Peyer's patch (tissue), 4 donors: ENCODE measurements around the gene HSPG2. TPM values are rescaled to one million over a fixed set of nuclear protein-coding genes. Genes with fewer than 3 reads are reported as not detected.
A peak's percentile ranks its signal among the peaks of the same experiment; 100 is the strongest.

Experiments
- DNase-seq, 3 donors: peaks; one replicate each; pipeline ENCODE4 v3.0.0-alpha.2; 2017 to 2019
- H3K27ac ChIP-seq, 4 donors: fragments of 200-600 bp; sonication (generic); one replicate each; pipeline ENCODE4 v1.5.1; 2016 to 2019
- H3K27me3 ChIP-seq, 2 donors: fragments of 200-600 bp; sonication (generic); one replicate each; pipeline ENCODE4 v1.5.1; 2019
- H3K36me3 ChIP-seq, 3 donors: fragments of 200-600 bp; sonication (generic); one replicate each; pipeline ENCODE4 v1.5.1; 2016 to 2019
- H3K4me1 ChIP-seq, 4 donors: fragments of 200-600 bp; sonication (generic); one replicate each; pipeline ENCODE4 v1.5.1; 2016 to 2019
- H3K4me3 ChIP-seq, 4 donors: fragments of 200-600 bp; sonication (generic); 1 replicate in 3 of 4; 2 replicates in 1 of 4; pipeline ENCODE4 v1.5.1; 2016 to 2019; ENCODE audit warnings: mild to moderate bottlenecking in 1 of 4
- H3K9me3 ChIP-seq, 4 donors: fragments of 200-600 bp; sonication (generic); one replicate each; pipeline ENCODE4 v1.5.1; 2016 to 2019; ENCODE audit warnings: mild to moderate bottlenecking in 1 of 4
- POLR2A ChIP-seq, 2 donors: fragments of 450-650 bp; IDR thresholded peaks; one replicate each; pipeline ENCODE4 v1.5.1; 2017; ENCODE audit warnings: antibody characterized with exemption in 2 of 2, mild to moderate bottlenecking in 2 of 2, moderate library complexity in 2 of 2
- total RNA-seq, 4 donors: library from RNA; depleted of rRNA; stranded (reverse); fragments of >200 nt; gene quantifications; one replicate each; pipeline ENCODE4 v1.1.0, GENCODE V29; 2016
- TF ChIP-seq, protein P1 (sequence below), 6 experiments: fragments of 450-650 bp in 4 of 6; fragments of 200-600 bp in 2 of 6; sonication (generic) in 1 of 6; IDR thresholded peaks; one replicate each; pipeline ENCODE4 v1.5.1; 2017 to 2019; ENCODE audit warnings: antibody characterized with exemption in 6 of 6, mild to moderate bottlenecking in 3 of 6, moderate library complexity in 1 of 6

Gene HSPG2
- total RNA-seq, 4 donors from 2014 or later = 68.7 to 199 (median 122) TPM

DNA sequence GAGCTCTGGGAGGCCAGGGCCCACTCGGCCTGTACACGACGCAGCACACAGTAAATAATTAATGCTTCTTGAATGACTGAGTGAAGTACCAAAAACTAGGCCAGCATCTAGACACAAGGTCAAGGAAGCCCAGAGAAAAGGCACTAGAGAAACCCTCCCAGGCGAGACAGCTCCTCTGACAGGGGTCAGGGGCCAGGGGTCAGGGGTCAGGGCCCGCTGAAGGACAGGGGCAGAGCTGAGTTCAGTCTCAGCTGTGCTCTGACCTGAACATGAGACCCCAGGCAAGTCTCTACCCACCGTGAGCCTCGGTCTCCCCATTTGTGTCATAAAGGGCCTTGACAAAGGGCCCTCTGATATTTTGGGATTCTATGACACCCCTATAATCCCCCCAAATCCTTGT, 68.6 kb downstream of the HSPG2 start:
- DNase-seq = no peak
- Histone ChIP-seq H3K4me3 (no peak overlapping the region), H3K27me3 (no peaks in the 10 kb centered on the region), H3K36me3 (peaks cover 0 to 45% (median 0%) of the 10 kb centered on the region in 3 donors), H3K4me1 (peaks cover 0 to 14% (median 0%) of the 10 kb centered on the region in 4 donors), H3K9me3 (no peaks in the 10 kb centered on the region), H3K27ac (no peak overlapping the region)
- no peak for TF ChIP-seq POLR2A (IDR thresholded peaks at IDR 0.05)
- TF ChIP-seq, protein P1, sequence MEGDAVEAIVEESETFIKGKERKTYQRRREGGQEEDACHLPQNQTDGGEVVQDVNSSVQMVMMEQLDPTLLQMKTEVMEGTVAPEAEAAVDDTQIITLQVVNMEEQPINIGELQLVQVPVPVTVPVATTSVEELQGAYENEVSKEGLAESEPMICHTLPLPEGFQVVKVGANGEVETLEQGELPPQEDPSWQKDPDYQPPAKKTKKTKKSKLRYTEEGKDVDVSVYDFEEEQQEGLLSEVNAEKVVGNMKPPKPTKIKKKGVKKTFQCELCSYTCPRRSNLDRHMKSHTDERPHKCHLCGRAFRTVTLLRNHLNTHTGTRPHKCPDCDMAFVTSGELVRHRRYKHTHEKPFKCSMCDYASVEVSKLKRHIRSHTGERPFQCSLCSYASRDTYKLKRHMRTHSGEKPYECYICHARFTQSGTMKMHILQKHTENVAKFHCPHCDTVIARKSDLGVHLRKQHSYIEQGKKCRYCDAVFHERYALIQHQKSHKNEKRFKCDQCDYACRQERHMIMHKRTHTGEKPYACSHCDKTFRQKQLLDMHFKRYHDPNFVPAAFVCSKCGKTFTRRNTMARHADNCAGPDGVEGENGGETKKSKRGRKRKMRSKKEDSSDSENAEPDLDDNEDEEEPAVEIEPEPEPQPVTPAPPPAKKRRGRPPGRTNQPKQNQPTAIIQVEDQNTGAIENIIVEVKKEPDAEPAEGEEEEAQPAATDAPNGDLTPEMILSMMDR (IDR thresholded peaks at IDR 0.05) = no peak

DNA sequence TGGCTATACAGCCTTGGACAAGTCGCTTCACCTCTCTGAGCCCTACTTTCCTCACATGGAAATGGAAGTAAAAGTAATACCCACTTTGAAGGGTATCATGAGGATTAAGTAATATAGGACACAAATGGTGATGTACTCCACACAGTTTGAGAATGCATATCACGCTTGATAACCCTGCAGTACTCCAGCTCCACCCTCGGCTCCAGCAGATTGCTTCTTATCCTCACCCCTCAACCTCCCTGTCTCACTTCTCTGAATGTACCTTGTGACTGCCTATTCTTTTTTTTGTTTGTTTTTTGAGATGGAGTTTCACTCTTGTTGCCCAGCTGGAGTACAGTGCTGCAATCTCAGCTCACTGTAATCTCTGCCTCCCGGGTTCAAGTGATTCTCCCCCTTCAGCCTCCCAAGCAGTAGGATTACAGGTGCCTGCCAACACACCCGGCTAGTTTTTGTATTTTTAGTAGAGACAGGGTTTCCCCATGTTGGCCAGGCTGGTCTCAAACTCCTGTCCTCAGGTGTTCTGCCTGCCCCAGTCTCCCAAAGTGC, 69.6 kb downstream of the HSPG2 start:
- H3K4me3 ChIP-seq = no peak overlapping the region
- peaks cover 0 to 35% (median 0%) of the 10 kb centered on the region in 3 donors for H3K36me3 ChIP-seq
- no peaks in the 10 kb centered on the region for H3K9me3 ChIP-seq
- DNase-seq = no peak
- TF ChIP-seq, protein P1 (IDR thresholded peaks at IDR 0.05) = no peak
- TF ChIP-seq POLR2A (IDR thresholded peaks at IDR 0.05) = no peak
- H3K27me3 ChIP-seq = no peaks in the 10 kb centered on the region
- H3K4me1 ChIP-seq = peaks cover 0 to 14% (median 0%) of the 10 kb centered on the region in 4 donors
- H3K27ac ChIP-seq = peak overlapping the region in 2 of 4 donors; percentile 56 to 70

DNA sequence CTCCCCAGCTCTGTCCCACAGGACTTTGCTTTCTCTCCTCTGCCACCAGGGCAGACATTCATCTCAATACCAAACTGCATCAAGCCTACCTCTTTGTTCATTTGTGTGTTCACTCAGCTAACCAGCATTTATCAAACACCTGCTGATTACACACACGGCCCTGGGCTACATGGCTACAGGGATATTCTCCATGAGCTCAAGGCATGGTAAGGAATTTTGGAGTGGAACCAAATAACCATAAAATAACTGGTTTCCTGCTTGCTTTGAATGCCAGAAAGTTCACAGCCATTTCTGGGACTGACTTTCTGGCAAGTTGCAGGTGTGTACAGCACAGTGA, 70.4 kb downstream of the HSPG2 start:
- Histone ChIP-seq H3K9me3 (no peaks in the 10 kb centered on the region), H3K36me3 (peaks cover 0 to 32% (median 0%) of the 10 kb centered on the region in 3 donors), H3K27ac (peak overlapping the region in 3 of 4 donors; percentile 30 to 70 (median 56)), H3K4me3 (no peak overlapping the region), H3K4me1 (peaks cover 0 to 14% (median 0%) of the 10 kb centered on the region in 4 donors), H3K27me3 (no peaks in the 10 kb centered on the region)
- DNase-seq = no peak
- TF ChIP-seq, protein P1 (IDR thresholded peaks at IDR 0.05) = no peak
- TF ChIP-seq POLR2A (IDR thresholded peaks at IDR 0.05) = no peak

DNA sequence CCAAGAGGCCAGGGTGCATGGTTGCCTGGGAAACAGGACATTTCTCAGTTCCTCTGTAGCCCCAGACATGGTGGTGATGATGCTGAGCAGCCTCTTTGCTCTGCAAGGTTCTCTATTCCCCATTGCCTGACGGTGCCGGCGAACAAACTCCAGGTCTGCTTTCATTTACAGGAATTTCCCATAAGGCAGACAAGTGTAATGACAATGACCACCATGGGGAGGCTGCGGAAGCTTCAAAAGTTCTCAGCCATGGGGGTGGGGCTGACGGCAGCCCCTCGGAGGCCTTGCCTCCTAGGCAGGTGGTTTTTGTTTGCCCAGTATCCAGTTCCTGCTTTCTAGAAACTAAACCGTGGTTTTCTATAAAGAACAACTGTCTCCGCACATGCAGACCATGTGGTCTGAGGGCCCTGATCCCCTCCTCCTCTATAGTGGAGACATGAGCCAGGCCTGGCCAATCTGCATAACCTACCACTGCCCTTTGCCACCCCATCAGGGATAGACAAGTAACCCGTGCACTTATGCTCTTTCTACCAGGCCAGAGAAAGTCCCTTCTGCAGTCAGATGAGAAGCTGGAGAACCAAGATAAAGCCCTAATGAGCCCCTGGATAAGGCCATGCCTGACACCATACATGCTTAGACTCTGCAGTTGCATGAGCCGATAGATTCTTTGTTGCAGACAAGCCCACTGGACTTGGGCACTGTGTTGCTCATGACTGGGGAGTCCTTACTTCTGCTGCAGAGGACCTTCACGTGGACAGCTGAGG, 71.0 kb downstream of the HSPG2 start:
- no peaks in the 10 kb centered on the region for H3K9me3 ChIP-seq
- DNase-seq = peak in 2 of 3 donors; percentile 72
- H3K27me3 ChIP-seq = no peaks in the 10 kb centered on the region
- TF ChIP-seq, protein P1 (IDR thresholded peaks at IDR 0.05) = no peak
- no peak for TF ChIP-seq POLR2A (IDR thresholded peaks at IDR 0.05)
- peaks cover 0 to 14% (median 0%) of the 10 kb centered on the region in 4 donors for H3K4me1 ChIP-seq
- no peak overlapping the region for H3K4me3 ChIP-seq
- peaks cover 0 to 32% (median 0%) of the 10 kb centered on the region in 3 donors for H3K36me3 ChIP-seq
- peak overlapping the region; percentile 22 to 70 (median 43) for H3K27ac ChIP-seq

DNA sequence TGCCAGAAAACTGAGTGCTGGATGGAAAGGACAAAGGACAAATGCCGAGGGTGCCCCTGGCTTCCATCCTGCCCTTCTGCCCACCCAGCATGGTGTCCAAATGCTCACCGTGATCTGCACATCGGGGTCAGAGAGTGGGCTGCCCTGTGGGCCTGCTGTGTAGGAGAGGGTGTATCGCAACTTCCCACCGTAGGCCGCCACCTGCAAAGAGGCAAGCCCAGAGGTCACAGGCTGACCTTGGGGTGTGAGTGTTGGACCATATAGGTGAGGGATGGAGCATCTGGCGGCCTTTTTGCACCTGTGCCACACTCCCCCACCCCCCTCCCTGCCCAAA, 71.5 kb downstream of the HSPG2 start:
- H3K27me3 ChIP-seq = no peaks in the 10 kb centered on the region
- no peak overlapping the region for H3K4me3 ChIP-seq
- peak in 2 of 3 donors; percentile 68 to 75 for DNase-seq
- peak overlapping the region; percentile 22 to 70 (median 51) for H3K27ac ChIP-seq
- H3K9me3 ChIP-seq = no peaks in the 10 kb centered on the region
- H3K36me3 ChIP-seq = peaks cover 0 to 37% (median 0%) of the 10 kb centered on the region in 3 donors
- TF ChIP-seq, protein P1 (IDR thresholded peaks at IDR 0.05) = no peak
- peaks cover 0 to 14% (median 0%) of the 10 kb centered on the region in 4 donors for H3K4me1 ChIP-seq
